Measurements from ENCODE around the gene IRF2BP1.

DNA sequence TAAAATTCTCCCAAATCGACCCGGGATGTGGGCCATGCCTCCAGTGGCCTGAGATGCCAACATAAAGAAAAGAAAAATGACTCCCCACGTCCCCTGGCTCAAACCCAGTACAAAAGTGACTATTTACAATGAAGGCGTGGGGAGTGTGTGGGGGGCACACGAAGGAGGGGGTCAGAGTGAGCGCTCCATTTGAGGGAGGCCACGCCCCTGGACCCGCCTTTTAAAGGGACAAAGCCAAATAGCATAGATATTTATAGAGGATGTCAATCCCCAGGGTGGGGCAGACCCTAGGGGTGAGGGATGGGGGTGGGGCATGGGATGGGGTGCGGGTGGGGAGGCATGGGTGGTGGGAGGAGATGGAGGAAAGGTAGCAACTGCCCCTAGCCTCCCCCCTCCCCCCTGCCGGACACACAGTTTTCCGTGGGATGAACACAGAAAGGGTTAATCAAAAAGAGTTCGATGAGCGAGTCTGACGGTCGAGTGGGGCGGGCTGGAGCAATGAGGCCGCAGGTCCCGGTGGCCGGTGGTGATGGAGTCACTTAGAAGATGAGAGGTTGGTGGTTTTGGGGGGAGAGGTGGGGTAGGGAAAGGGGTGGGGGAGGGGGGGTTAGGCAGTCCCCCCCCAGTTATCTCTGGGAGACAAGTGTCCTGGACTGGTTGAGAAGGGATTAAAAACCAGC, 48.8 kb upstream of the IRF2BP1 start:
- TF ChIP-seq TAF1 (IDR thresholded peaks at IDR 0.05; ENCODE audit: borderline replicate concordance, insufficient read depth, low read length) (no peak), SIN3A (IDR thresholded peaks at IDR 0.05; ENCODE audit: borderline replicate concordance, insufficient read depth, low read length) (no peak), POLR2AphosphoS5 (IDR thresholded peaks at IDR 0.05; ENCODE audit: low read depth, low read length) (no peak)
- TF ChIP-seq, protein P1, sequence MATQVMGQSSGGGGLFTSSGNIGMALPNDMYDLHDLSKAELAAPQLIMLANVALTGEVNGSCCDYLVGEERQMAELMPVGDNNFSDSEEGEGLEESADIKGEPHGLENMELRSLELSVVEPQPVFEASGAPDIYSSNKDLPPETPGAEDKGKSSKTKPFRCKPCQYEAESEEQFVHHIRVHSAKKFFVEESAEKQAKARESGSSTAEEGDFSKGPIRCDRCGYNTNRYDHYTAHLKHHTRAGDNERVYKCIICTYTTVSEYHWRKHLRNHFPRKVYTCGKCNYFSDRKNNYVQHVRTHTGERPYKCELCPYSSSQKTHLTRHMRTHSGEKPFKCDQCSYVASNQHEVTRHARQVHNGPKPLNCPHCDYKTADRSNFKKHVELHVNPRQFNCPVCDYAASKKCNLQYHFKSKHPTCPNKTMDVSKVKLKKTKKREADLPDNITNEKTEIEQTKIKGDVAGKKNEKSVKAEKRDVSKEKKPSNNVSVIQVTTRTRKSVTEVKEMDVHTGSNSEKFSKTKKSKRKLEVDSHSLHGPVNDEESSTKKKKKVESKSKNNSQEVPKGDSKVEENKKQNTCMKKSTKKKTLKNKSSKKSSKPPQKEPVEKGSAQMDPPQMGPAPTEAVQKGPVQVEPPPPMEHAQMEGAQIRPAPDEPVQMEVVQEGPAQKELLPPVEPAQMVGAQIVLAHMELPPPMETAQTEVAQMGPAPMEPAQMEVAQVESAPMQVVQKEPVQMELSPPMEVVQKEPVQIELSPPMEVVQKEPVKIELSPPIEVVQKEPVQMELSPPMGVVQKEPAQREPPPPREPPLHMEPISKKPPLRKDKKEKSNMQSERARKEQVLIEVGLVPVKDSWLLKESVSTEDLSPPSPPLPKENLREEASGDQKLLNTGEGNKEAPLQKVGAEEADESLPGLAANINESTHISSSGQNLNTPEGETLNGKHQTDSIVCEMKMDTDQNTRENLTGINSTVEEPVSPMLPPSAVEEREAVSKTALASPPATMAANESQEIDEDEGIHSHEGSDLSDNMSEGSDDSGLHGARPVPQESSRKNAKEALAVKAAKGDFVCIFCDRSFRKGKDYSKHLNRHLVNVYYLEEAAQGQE (IDR thresholded peaks at IDR 0.05; ENCODE audit: insufficient read depth in 1 of 2, low read depth in 2 of 2, low read length in 2 of 2): no peak
